WTC11 (cell line): Measurements from ENCODE around the gene PAK1. TPM values are rescaled to one million over a fixed set of nuclear protein-coding genes. Genes with fewer than 3 reads are reported as not detected.

Experiments used
- ATAC-seq: fragments of 200-7000 bp; cut with Tn5 transposase; 2 replicates; pipeline ENCODE4 v1.10.0; 2021; ENCODE audit warnings: mild to moderate bottlenecking, moderate library complexity
- CTCF ChIA-PET: fragments of 300-600 bp; sonication (Branson Sonifier 250); formaldehyde crosslinking; loops from one replicate; lab custom pipeline; 2021; ENCODE audit warnings: antibody characterized with exemption; lab: Charles Lee
- POLR2A ChIA-PET: fragments of 350-600 bp; sonication (Branson Sonifier 250); formaldehyde crosslinking; loops from one replicate; lab custom pipeline; 2021; ENCODE audit warnings: antibody characterized with exemption; lab: Charles Lee
- DNase-seq: peaks from one replicate; pipeline ENCODE4 v3.0.0; 2021; ENCODE audit warnings: low spot score
- H3K27ac Mint-ChIP-seq: 2 replicates; pipeline ENCODE4 v1.8.0; 2021; ENCODE audit warnings: mixed read lengths
- H3K27me3 Mint-ChIP-seq: 2 replicates; pipeline ENCODE4 v1.8.0; 2021; ENCODE audit warnings: low read depth, mild to moderate bottlenecking, moderate library complexity, mixed read lengths
- H3K36me3 Mint-ChIP-seq: 2 replicates; pipeline ENCODE4 v1.8.0; 2021; ENCODE audit warnings: mixed read lengths
- H3K4me1 Mint-ChIP-seq: 2 replicates; pipeline ENCODE4 v1.8.0; 2022; ENCODE audit warnings: mixed read lengths
- H3K4me3 Mint-ChIP-seq: 2 replicates; pipeline ENCODE4 v1.8.0; 2021; ENCODE audit warnings: mild to moderate bottlenecking, moderate library complexity, mixed read lengths
- H3K9me3 Mint-ChIP-seq: 2 replicates; pipeline ENCODE4 v1.8.0; 2021; ENCODE audit warnings: mixed read lengths
- ETV6 ChIP-seq: sonication (generic); formaldehyde crosslinking; IDR thresholded peaks from 2 replicates; pipeline ENCODE4 v1.8.1; 2022; ENCODE audit warnings: mild to moderate bottlenecking, missing genetic modification reagents
- KAT7 ChIP-seq: sonication (generic); formaldehyde crosslinking; IDR thresholded peaks from 2 replicates; pipeline ENCODE4 v1.8.1; 2023; ENCODE audit warnings: missing genetic modification reagents, mild to moderate bottlenecking, borderline replicate concordance
- PRRX2 ChIP-seq: fragments of 250-450 bp; sonication (Bioruptor Pico); IDR thresholded peaks from 2 replicates; pipeline ENCODE4 v1.8.0; 2021; ENCODE audit warnings: mild to moderate bottlenecking
- SMAD4 ChIP-seq: sonication (generic); formaldehyde crosslinking; IDR thresholded peaks from 2 replicates; pipeline ENCODE4 v1.8.0; 2022; ENCODE audit warnings: mild to moderate bottlenecking, missing genetic modification reagents
- TEAD1 ChIP-seq: sonication (generic); formaldehyde crosslinking; IDR thresholded peaks from 2 replicates; pipeline ENCODE4 v1.8.0; 2022; ENCODE audit warnings: mild to moderate bottlenecking, missing genetic modification reagents
- ZNF263 ChIP-seq: sonication (generic); formaldehyde crosslinking; IDR thresholded peaks from 2 replicates; pipeline ENCODE4 v1.8.1; 2022; ENCODE audit warnings: low read depth, mild to moderate bottlenecking, moderate library complexity, missing genetic modification reagents
- total RNA-seq: library from RNA; stranded (reverse); gene quantifications from 3 replicates; pipeline ENCODE4 v1.2.3, GENCODE V29; 2021
- TF ChIP-seq, protein P1 (sequence below): fragments of 250-450 bp; sonication (Bioruptor Pico); IDR thresholded peaks from 2 replicates; pipeline ENCODE4 v1.9.0; 2021; ENCODE audit warnings: mild to moderate bottlenecking, borderline replicate concordance
- TF ChIP-seq, protein P2 (sequence below): sonication (generic); formaldehyde crosslinking; IDR thresholded peaks from 2 replicates; pipeline ENCODE4 v1.8.0; 2022; ENCODE audit warnings: mild to moderate bottlenecking, missing genetic modification reagents
- TF ChIP-seq, protein P3 (sequence below): sonication (generic); formaldehyde crosslinking; IDR thresholded peaks from 2 replicates; pipeline ENCODE4 v1.8.0; 2023; ENCODE audit warnings: missing genetic modification reagents
- TF ChIP-seq, protein P4 (sequence below): fragments of 250-450 bp; sonication (Bioruptor Pico); IDR thresholded peaks from 2 replicates; pipeline ENCODE4 v1.8.0; 2021; ENCODE audit warnings: mild to moderate bottlenecking
- TF ChIP-seq, protein P5 (sequence below): sonication (generic); formaldehyde crosslinking; IDR thresholded peaks from 2 replicates; pipeline ENCODE4 v1.8.1; 2023; ENCODE audit warnings: mild to moderate bottlenecking, missing genetic modification reagents, borderline replicate concordance

PAK1 gene
- total RNA-seq, 1 experiment from 2014 or later = 160 TPM

DNA sequence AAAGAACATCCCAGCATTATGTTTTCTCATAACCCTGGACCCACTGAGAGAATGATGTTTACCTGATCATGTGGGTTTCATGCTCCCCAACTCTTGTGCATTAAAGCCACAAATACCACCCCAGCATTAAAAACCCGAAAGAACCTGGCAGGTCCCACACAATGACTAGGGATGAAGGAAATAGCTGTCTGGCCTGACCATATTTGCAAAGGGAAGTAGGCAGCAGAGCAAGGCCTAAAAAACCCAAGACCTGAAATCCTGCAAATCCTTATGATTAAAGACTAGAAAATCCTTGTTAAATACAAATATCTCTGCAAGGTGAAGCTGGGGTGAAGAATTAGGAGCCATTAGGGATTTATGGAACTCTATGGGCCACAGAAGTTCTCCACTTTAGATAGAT lies 23.7 kb downstream of the PAK1 start:
- Mint-ChIP-seq H3K4me1 (peaks cover 81% of the 10 kb centered on the region), H3K27ac (peak overlapping the region; percentile 90), H3K27me3 (no peaks in the 10 kb centered on the region), H3K9me3 (no peaks in the 10 kb centered on the region), H3K4me3 (no peak overlapping the region), H3K36me3 (peaks cover 13% of the 10 kb centered on the region)
- CTCF ChIA-PET = interaction anchor here (1.2 to 1.5 kb wide), 2 partner anchors 15 to 36 kb away, joined by 3 to 6 read pairs; no protein-coding TSS in a partner anchor
- no peak for DNase-seq
- TF ChIP-seq PRRX2 (CRISPR knock-in tag) = no peak
- no peak for TF ChIP-seq KAT7 (CRISPR knock-in tag)
- TF ChIP-seq, protein P1, sequence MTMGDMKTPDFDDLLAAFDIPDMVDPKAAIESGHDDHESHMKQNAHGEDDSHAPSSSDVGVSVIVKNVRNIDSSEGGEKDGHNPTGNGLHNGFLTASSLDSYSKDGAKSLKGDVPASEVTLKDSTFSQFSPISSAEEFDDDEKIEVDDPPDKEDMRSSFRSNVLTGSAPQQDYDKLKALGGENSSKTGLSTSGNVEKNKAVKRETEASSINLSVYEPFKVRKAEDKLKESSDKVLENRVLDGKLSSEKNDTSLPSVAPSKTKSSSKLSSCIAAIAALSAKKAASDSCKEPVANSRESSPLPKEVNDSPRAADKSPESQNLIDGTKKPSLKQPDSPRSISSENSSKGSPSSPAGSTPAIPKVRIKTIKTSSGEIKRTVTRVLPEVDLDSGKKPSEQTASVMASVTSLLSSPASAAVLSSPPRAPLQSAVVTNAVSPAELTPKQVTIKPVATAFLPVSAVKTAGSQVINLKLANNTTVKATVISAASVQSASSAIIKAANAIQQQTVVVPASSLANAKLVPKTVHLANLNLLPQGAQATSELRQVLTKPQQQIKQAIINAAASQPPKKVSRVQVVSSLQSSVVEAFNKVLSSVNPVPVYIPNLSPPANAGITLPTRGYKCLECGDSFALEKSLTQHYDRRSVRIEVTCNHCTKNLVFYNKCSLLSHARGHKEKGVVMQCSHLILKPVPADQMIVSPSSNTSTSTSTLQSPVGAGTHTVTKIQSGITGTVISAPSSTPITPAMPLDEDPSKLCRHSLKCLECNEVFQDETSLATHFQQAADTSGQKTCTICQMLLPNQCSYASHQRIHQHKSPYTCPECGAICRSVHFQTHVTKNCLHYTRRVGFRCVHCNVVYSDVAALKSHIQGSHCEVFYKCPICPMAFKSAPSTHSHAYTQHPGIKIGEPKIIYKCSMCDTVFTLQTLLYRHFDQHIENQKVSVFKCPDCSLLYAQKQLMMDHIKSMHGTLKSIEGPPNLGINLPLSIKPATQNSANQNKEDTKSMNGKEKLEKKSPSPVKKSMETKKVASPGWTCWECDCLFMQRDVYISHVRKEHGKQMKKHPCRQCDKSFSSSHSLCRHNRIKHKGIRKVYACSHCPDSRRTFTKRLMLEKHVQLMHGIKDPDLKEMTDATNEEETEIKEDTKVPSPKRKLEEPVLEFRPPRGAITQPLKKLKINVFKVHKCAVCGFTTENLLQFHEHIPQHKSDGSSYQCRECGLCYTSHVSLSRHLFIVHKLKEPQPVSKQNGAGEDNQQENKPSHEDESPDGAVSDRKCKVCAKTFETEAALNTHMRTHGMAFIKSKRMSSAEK (CRISPR knock-in tag) = no peak
- no peak for ATAC-seq
- POLR2A ChIA-PET = interaction anchor here (1.3 kb wide), 1 partner anchor 20 kb away, joined by 3 read pairs; no protein-coding TSS in a partner anchor

DNA sequence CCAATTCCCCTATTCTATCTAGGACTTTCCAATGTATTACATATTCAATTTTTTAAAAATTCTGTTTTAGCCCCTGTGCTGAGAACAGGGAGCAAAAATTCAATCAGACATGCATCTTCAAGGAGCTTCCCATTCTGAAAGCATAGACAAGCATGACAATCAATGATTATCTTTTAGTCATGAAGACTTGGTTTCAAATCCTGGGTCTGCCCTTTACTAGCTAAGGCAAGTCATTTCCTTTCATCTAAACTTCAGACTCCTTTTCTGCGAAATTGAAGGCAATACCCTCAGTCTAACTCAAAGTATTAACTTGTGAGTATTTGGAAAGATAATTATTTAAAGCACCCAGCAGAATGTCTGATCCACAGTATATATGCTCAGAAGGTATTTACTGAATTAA lies 24.1 kb downstream of the PAK1 start:
- peak overlapping the region; percentile 99 for H3K27ac Mint-ChIP-seq
- TF ChIP-seq ZNF263 (CRISPR knock-in tag) = no peak
- POLR2A ChIA-PET = interaction anchor here (1.3 kb wide), 1 partner anchor 21 kb away, joined by 3 read pairs; no protein-coding TSS in a partner anchor
- H3K27me3 Mint-ChIP-seq = no peaks in the 10 kb centered on the region
- CTCF ChIA-PET = interaction anchor here (1.2 to 1.5 kb wide), 2 partner anchors 15 to 36 kb away, joined by 3 to 6 read pairs; no protein-coding TSS in a partner anchor
- no peak overlapping the region for H3K4me3 Mint-ChIP-seq
- H3K36me3 Mint-ChIP-seq = peaks cover 13% of the 10 kb centered on the region
- H3K9me3 Mint-ChIP-seq = no peaks in the 10 kb centered on the region
- H3K4me1 Mint-ChIP-seq = peaks cover 81% of the 10 kb centered on the region
- DNase-seq (no peak), ATAC-seq (no peak)

DNA sequence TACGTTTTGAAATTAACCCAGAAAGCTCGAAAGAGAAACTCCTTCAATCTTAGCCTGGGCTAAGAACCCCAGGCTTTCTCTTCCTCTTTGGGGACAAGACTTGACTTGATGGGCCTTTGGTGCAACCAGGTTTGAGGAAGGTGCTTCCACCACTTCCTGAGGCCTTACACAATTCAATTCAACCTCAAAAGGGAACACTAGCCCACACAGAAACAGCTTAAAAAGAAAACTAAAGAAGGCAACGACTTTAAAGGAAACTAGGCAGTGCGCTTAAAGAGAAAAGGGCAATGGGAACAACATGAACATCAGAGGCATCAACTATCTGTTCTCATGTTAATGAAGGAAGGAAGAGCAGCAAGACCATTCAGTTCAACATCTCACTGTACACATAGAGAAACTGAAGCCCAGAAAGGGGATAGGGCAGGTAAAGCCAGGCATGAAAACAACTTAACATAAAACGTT lies 24.8 kb downstream of the PAK1 start:
- no peak for DNase-seq
- no peaks in the 10 kb centered on the region for H3K27me3 Mint-ChIP-seq
- no peaks in the 10 kb centered on the region for H3K9me3 Mint-ChIP-seq
- peak overlapping the region; percentile 45 for H3K4me3 Mint-ChIP-seq
- peak; percentile 77 for ATAC-seq
- ChIA-PET CTCF (interaction anchor here (1.2 to 1.5 kb wide), 3 partner anchors 14 to 35 kb away, joined by 3 to 6 read pairs (median 5); no protein-coding TSS in a partner anchor), POLR2A (interaction anchor here (1.3 kb wide), 1 partner anchor 22 kb away, joined by 3 read pairs; no protein-coding TSS in a partner anchor)
- TF ChIP-seq, protein P2, sequence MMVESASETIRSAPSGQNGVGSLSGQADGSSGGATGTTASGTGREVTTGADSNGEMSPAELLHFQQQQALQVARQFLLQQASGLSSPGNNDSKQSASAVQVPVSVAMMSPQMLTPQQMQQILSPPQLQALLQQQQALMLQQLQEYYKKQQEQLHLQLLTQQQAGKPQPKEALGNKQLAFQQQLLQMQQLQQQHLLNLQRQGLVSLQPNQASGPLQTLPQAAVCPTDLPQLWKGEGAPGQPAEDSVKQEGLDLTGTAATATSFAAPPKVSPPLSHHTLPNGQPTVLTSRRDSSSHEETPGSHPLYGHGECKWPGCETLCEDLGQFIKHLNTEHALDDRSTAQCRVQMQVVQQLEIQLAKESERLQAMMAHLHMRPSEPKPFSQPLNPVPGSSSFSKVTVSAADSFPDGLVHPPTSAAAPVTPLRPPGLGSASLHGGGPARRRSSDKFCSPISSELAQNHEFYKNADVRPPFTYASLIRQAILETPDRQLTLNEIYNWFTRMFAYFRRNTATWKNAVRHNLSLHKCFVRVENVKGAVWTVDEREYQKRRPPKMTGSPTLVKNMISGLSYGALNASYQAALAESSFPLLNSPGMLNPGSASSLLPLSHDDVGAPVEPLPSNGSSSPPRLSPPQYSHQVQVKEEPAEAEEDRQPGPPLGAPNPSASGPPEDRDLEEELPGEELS (CRISPR knock-in tag) = peak; percentile 61; the same call in 1 of the 2 replicates
- TF ChIP-seq, protein P3, sequence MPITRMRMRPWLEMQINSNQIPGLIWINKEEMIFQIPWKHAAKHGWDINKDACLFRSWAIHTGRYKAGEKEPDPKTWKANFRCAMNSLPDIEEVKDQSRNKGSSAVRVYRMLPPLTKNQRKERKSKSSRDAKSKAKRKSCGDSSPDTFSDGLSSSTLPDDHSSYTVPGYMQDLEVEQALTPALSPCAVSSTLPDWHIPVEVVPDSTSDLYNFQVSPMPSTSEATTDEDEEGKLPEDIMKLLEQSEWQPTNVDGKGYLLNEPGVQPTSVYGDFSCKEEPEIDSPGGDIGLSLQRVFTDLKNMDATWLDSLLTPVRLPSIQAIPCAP = no peak
- TF ChIP-seq, protein P4, sequence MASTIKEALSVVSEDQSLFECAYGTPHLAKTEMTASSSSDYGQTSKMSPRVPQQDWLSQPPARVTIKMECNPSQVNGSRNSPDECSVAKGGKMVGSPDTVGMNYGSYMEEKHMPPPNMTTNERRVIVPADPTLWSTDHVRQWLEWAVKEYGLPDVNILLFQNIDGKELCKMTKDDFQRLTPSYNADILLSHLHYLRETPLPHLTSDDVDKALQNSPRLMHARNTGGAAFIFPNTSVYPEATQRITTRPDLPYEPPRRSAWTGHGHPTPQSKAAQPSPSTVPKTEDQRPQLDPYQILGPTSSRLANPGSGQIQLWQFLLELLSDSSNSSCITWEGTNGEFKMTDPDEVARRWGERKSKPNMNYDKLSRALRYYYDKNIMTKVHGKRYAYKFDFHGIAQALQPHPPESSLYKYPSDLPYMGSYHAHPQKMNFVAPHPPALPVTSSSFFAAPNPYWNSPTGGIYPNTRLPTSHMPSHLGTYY (CRISPR knock-in tag) = no peak
- TF ChIP-seq SMAD4 (CRISPR knock-in tag) (no peak), ETV6 (CRISPR knock-in tag) (peak; percentile 74; the same call in 1 of the 2 replicates), TEAD1 (CRISPR knock-in tag) (no peak)
- TF ChIP-seq, protein P5, sequence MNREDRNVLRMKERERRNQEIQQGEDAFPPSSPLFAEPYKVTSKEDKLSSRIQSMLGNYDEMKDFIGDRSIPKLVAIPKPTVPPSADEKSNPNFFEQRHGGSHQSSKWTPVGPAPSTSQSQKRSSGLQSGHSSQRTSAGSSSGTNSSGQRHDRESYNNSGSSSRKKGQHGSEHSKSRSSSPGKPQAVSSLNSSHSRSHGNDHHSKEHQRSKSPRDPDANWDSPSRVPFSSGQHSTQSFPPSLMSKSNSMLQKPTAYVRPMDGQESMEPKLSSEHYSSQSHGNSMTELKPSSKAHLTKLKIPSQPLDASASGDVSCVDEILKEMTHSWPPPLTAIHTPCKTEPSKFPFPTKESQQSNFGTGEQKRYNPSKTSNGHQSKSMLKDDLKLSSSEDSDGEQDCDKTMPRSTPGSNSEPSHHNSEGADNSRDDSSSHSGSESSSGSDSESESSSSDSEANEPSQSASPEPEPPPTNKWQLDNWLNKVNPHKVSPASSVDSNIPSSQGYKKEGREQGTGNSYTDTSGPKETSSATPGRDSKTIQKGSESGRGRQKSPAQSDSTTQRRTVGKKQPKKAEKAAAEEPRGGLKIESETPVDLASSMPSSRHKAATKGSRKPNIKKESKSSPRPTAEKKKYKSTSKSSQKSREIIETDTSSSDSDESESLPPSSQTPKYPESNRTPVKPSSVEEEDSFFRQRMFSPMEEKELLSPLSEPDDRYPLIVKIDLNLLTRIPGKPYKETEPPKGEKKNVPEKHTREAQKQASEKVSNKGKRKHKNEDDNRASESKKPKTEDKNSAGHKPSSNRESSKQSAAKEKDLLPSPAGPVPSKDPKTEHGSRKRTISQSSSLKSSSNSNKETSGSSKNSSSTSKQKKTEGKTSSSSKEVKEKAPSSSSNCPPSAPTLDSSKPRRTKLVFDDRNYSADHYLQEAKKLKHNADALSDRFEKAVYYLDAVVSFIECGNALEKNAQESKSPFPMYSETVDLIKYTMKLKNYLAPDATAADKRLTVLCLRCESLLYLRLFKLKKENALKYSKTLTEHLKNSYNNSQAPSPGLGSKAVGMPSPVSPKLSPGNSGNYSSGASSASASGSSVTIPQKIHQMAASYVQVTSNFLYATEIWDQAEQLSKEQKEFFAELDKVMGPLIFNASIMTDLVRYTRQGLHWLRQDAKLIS (CRISPR knock-in tag) = no peak
- peak overlapping the region; percentile 99 for H3K27ac Mint-ChIP-seq
- peaks cover 13% of the 10 kb centered on the region for H3K36me3 Mint-ChIP-seq
- peaks cover 81% of the 10 kb centered on the region for H3K4me1 Mint-ChIP-seq
